HG03378 (cell line): ENCODE data around the gene MKLN1.
"Not testable (repeated sequence)": the region's sequence is repeated elsewhere in the genome, so short reads cannot be mapped to it uniquely, and the experiment has no call there.

ENCODE experiments used
- ATAC-seq: cut with Tn5 transposase; IDR thresholded peaks from one replicate; pipeline ENCODE4 v1.9.1; 2021; ENCODE audit warnings: mild to moderate bottlenecking, moderate library complexity; ENCODE audit not compliant: unreplicated experiment

Gene MKLN1

GRCh38 chr7:131455546-131455945, 127.9 kb downstream of the MKLN1 start:
- no peak for ATAC-seq

GRCh38 chr7:131456338-131456737, 128.7 kb downstream of the MKLN1 start:
- ATAC-seq: no peak

GRCh38 chr7:131459256-131459655, 131.6 kb downstream of the MKLN1 start:
- ATAC-seq: no peak

GRCh38 chr7:131462059-131462458, 134.4 kb downstream of the MKLN1 start:
- no peak for ATAC-seq

- ATAC-seq: not testable (repeated sequence)
Observed at GRCh38 chr7:131462715-131463114, 135.0 kb downstream of the MKLN1 start.

GRCh38 chr7:131466735-131467365, 139.2 kb downstream of the MKLN1 start:
- no peak for ATAC-seq

- ATAC-seq: no peak
Observed at GRCh38 chr7:131467788-131468187, 140.1 kb downstream of the MKLN1 start.

- ATAC-seq: no peak
Observed at GRCh38 chr7:131471250-131472004, 143.8 kb downstream of the MKLN1 start.

GRCh38 chr7:131476740-131477139, 149.1 kb downstream of the MKLN1 start:
- ATAC-seq: no peak

GRCh38 chr7:131480384-131481315, 153.0 kb downstream of the MKLN1 start:
- no peak for ATAC-seq

- ATAC-seq: peak; percentile 55
Observed at GRCh38 chr7:131482800-131483199, 155.1 kb downstream of the MKLN1 start.

- no peak for ATAC-seq
Observed at GRCh38 chr7:131483586-131483985, 155.9 kb downstream of the MKLN1 start.

- no peak for ATAC-seq
Observed at GRCh38 chr7:131486346-131486745, 158.7 kb downstream of the MKLN1 start.

- ATAC-seq: no peak
Observed at GRCh38 chr7:131487217-131487616, 159.5 kb downstream of the MKLN1 start.

GRCh38 chr7:131488361-131488760, 160.7 kb downstream of the MKLN1 start:
- ATAC-seq: no peak

- no peak for ATAC-seq
Observed at GRCh38 chr7:131489196-131489595, 161.5 kb downstream of the MKLN1 start.

- ATAC-seq: no peak
Observed at GRCh38 chr7:131489881-131490280, 162.2 kb downstream of the MKLN1 start.

- ATAC-seq: no peak
Observed at GRCh38 chr7:131493081-131493480, 165.4 kb downstream of the MKLN1 start.

- ATAC-seq: no peak
Observed at GRCh38 chr7:131493581-131493980, 165.9 kb downstream of the MKLN1 start.

GRCh38 chr7:131494182-131494581, 166.5 kb downstream of the MKLN1 start:
- ATAC-seq: no peak
